Measurements from ENCODE around the gene EGFLAM. TPM values are rescaled to one million over a fixed set of nuclear protein-coding genes. Genes with fewer than 3 reads are reported as not detected.
"Not testable (repeated sequence)": the region's sequence is repeated elsewhere in the genome, so short reads cannot be mapped to it uniquely, and the experiment has no call there.

The EGFLAM gene
- total and polyA plus RNA-seq, 11 donors, result 4.7 to 19.4 (median 8.0) TPM

- TF ChIP-seq POLR2A (IDR thresholded peaks at IDR 0.05) (no peak), CTCF (IDR thresholded peaks at IDR 0.05) (no peak)
- Histone ChIP-seq H3K27ac (no peak overlapping the region), H3K4me1 (peaks cover 0 to 9% (median 0%) of the 10 kb centered on the region in 12 donors), H3K36me3 (no peaks in the 10 kb centered on the region), H3K9me3 (no peaks in the 10 kb centered on the region), H3K27me3 (peaks cover 0 to 7% (median 0%) of the 10 kb centered on the region in 9 donors), H3K4me3 (no peak overlapping the region)
- intact Hi-C loops (cut with DNase I), result no loop called here
- DNase-seq (no peak), ATAC-seq (peak in 1 of 4 donors; percentile 32)
- WGBS, 4 donors, result 77 to 85% (median 82%) methylated on average over 4 of the region's 4 CpGs
Observed at GRCh38 chr5:38414348-38414747, 156.0 kb downstream of the EGFLAM start.

- H3K4me1 ChIP-seq; DNase-seq; H3K27me3 ChIP-seq; H3K27ac ChIP-seq; intact Hi-C loops (cut with DNase I); H3K4me3 ChIP-seq; ATAC-seq; H3K9me3 ChIP-seq; H3K36me3 ChIP-seq: not testable (repeated sequence)
- WGBS, 4 donors, result 63 to 73% (median 68%) methylated on average over 5 of the region's 5 CpGs
Observed at GRCh38 chr5:38415772-38416171, 157.4 kb downstream of the EGFLAM start.

GRCh38 chr5:38417658-38418017 is 159.3 kb downstream of the EGFLAM start:
- no peak overlapping the region for H3K27ac ChIP-seq
- intact Hi-C loops (cut with DNase I), result no loop called here
- ATAC-seq, result peak; percentile 39 to 80 (median 68)
- H3K4me3 ChIP-seq, result no peak overlapping the region
- DNase-seq, result no peak
- TF ChIP-seq CTCF (IDR thresholded peaks at IDR 0.05) (no peak), POLR2A (IDR thresholded peaks at IDR 0.05) (no peak)
- H3K4me1 ChIP-seq, result peaks cover 0 to 9% (median 0%) of the 10 kb centered on the region in 12 donors
- WGBS, 4 donors, result 49 to 68% (median 54%) methylated on average over 5 of the region's 5 CpGs
- no peaks in the 10 kb centered on the region for H3K9me3 ChIP-seq
- H3K27me3 ChIP-seq, result peaks cover 0 to 2% (median 0%) of the 10 kb centered on the region in 9 donors
- H3K36me3 ChIP-seq, result no peaks in the 10 kb centered on the region

- no peaks in the 10 kb centered on the region for H3K9me3 ChIP-seq
- DNase-seq (no peak), ATAC-seq (no peak)
- no peak overlapping the region for H3K27ac ChIP-seq
- 92 to 99% (median 96%) methylated on average over 2 of the region's 2 CpGs for WGBS, 4 donors
- H3K36me3 ChIP-seq, result no peaks in the 10 kb centered on the region
- H3K4me3 ChIP-seq, result no peak overlapping the region
- intact Hi-C loops (cut with DNase I), result loop anchor here in 5 of 10 donors (2.0 to 5.0 kb wide), 4 partner anchors 387 to 502 kb away; no protein-coding TSS in a partner anchor
- H3K4me1 ChIP-seq, result peaks cover 0 to 9% (median 0%) of the 10 kb centered on the region in 12 donors
- TF ChIP-seq POLR2A (IDR thresholded peaks at IDR 0.05) (no peak), CTCF (IDR thresholded peaks at IDR 0.05) (no peak)
- H3K27me3 ChIP-seq, result peaks cover 0 to 2% (median 0%) of the 10 kb centered on the region in 9 donors
Observed at GRCh38 chr5:38420246-38420645, 161.9 kb downstream of the EGFLAM start.

Data from heart left ventricle (tissue), 16 donors.